Neural progenitor cell (in vitro differentiated cells): ENCODE results near the gene MYO3A. TPM values are rescaled to one million over a fixed set of nuclear protein-coding genes. Genes with fewer than 3 reads are reported as not detected.

Source experiments
- DNase-seq: peaks from one replicate; pipeline ENCODE4 v3.0.0-alpha.2; 2016; ENCODE audit warnings: low spot score
- H2AFZ ChIP-seq: fragments of 200-600 bp; sonication (generic); replicated peaks from 2 replicates; pipeline ENCODE4 v1.6.1; 2016; ENCODE audit warnings: antibody characterized with exemption
- H3F3A ChIP-seq: fragments of 200-600 bp; sonication (generic); 2 replicates; pipeline ENCODE4 v1.6.1; 2016; ENCODE audit warnings: antibody characterized with exemption, low read depth
- H3K27ac ChIP-seq: fragments of 200-600 bp; sonication (generic); 2 replicates; pipeline ENCODE4 v1.5.1; 2016; ENCODE audit warnings: mild to moderate bottlenecking
- H3K27me3 ChIP-seq: fragments of 200-600 bp; sonication (generic); 2 replicates; pipeline ENCODE4 v1.6.1; 2016; ENCODE audit warnings: mild to moderate bottlenecking, moderate library complexity
- H3K36me3 ChIP-seq: fragments of 200-600 bp; sonication (generic); 2 replicates; pipeline ENCODE4 v1.5.1; 2016
- H3K4me1 ChIP-seq: fragments of 200-600 bp; sonication (generic); 2 replicates; pipeline ENCODE4 v1.6.1; 2016; ENCODE audit warnings: mixed run types
- H3K4me2 ChIP-seq: fragments of 200-600 bp; sonication (generic); 2 replicates; pipeline ENCODE4 v1.6.1; 2016
- H3K4me3 ChIP-seq: fragments of 200-600 bp; sonication (generic); 2 replicates; pipeline ENCODE4 v1.5.1; 2016
- H3K79me2 ChIP-seq: fragments of 200-600 bp; sonication (generic); 2 replicates; pipeline ENCODE4 v1.6.1; 2016; ENCODE audit warnings: low read depth
- H3K9ac ChIP-seq: fragments of 200-600 bp; sonication (generic); 2 replicates; pipeline ENCODE4 v1.6.1; 2016
- H3K9me3 ChIP-seq: fragments of 200-600 bp; sonication (generic); 2 replicates; pipeline ENCODE4 v1.5.1; 2016; ENCODE audit warnings: low read depth
- H4K20me1 ChIP-seq: fragments of 200-600 bp; sonication (generic); 2 replicates; pipeline ENCODE4 v1.6.1; 2016; ENCODE audit warnings: low read depth
- H3K27ac Mint-ChIP-seq: 3 replicates; pipeline ENCODE4 v1.8.0; 2021; ENCODE audit warnings: mixed read lengths
- H3K27me3 Mint-ChIP-seq: 2 replicates; pipeline ENCODE4 v1.8.0; 2022; ENCODE audit warnings: low read depth, mild to moderate bottlenecking, inconsistent platforms, moderate library complexity, mixed read lengths; ENCODE audit not compliant: insufficient read depth
- H3K36me3 Mint-ChIP-seq: 3 replicates; pipeline ENCODE4 v1.8.0; 2021; ENCODE audit warnings: mixed read lengths
- H3K4me1 Mint-ChIP-seq: 3 replicates; pipeline ENCODE4 v1.8.0; 2021; ENCODE audit warnings: mixed read lengths
- H3K4me3 Mint-ChIP-seq: 3 replicates; pipeline ENCODE4 v1.8.0; 2021; ENCODE audit warnings: mild to moderate bottlenecking, moderate library complexity, mixed read lengths
- H3K9me3 Mint-ChIP-seq: 3 replicates; pipeline ENCODE4 v1.8.0; 2020; ENCODE audit warnings: mixed read lengths
- CTCF ChIP-seq: fragments of 200-600 bp; sonication (generic); IDR thresholded peaks from 2 replicates; pipeline ENCODE4 v1.5.1; 2017; ENCODE audit warnings: antibody characterized with exemption, mild to moderate bottlenecking
- EZH2 ChIP-seq: fragments of 200-600 bp; sonication (generic); IDR thresholded peaks from 2 replicates; pipeline ENCODE4 v1.6.1; 2017; ENCODE audit warnings: antibody characterized with exemption, mild to moderate bottlenecking, moderate library complexity
- EZH2phosphoT487 ChIP-seq: fragments of 200-600 bp; sonication (generic); IDR thresholded peaks from 2 replicates; pipeline ENCODE4 v1.6.1; 2017; ENCODE audit warnings: antibody characterized with exemption
- total RNA-seq: library from RNA; depleted of rRNA; stranded (reverse); fragments of >200 nt; gene quantifications from 2 replicates; pipeline ENCODE4 v1.2.3, GENCODE V29; 2015; ENCODE audit warnings: low replicate concordance

The MYO3A gene
- total RNA-seq, 1 donor from 2014 or later, result 0.09 TPM

GRCh38 chr10:26198119-26198518 lies 264.1 kb downstream of the MYO3A start:
- no peaks in the 10 kb centered on the region for H3K27me3 Mint-ChIP-seq
- Histone ChIP-seq H3K79me2 (no peaks in the 10 kb centered on the region), H3K27me3 (no peaks in the 10 kb centered on the region), H3K4me2 (no peak overlapping the region), H2AFZ (no peak overlapping the region), H3K9ac (no peak overlapping the region), H3K27ac (no peak overlapping the region), H3K9me3 (no peaks in the 10 kb centered on the region), H3F3A (no peaks in the 10 kb centered on the region), H4K20me1 (no peaks in the 10 kb centered on the region), H3K4me1 (no peaks in the 10 kb centered on the region), H3K36me3 (no peaks in the 10 kb centered on the region), H3K4me3 (no peak overlapping the region)
- no peak overlapping the region for H3K27ac Mint-ChIP-seq
- TF ChIP-seq EZH2phosphoT487 (no peak), CTCF (no peak), EZH2 (no peak)
- H3K4me3 Mint-ChIP-seq, result no peak overlapping the region
- peaks cover 2% of the 10 kb centered on the region for H3K36me3 Mint-ChIP-seq
- H3K9me3 Mint-ChIP-seq, result no peaks in the 10 kb centered on the region
- no peaks in the 10 kb centered on the region for H3K4me1 Mint-ChIP-seq
- DNase-seq, result no peak

- no peak for DNase-seq
- H3K27ac ChIP-seq, result no peak overlapping the region
- H3K27me3 Mint-ChIP-seq, result no peaks in the 10 kb centered on the region
- H3F3A ChIP-seq, result no peaks in the 10 kb centered on the region
- H3K4me3 ChIP-seq, result no peak overlapping the region
- H3K4me1 Mint-ChIP-seq, result no peaks in the 10 kb centered on the region
- no peaks in the 10 kb centered on the region for H3K9me3 Mint-ChIP-seq
- no peaks in the 10 kb centered on the region for H4K20me1 ChIP-seq
- H3K4me2 ChIP-seq, result no peak overlapping the region
- no peaks in the 10 kb centered on the region for H3K27me3 ChIP-seq
- no peaks in the 10 kb centered on the region for H3K36me3 ChIP-seq
- no peak overlapping the region for H3K9ac ChIP-seq
- H2AFZ ChIP-seq, result no peak overlapping the region
- no peak for TF ChIP-seq EZH2
- no peak for TF ChIP-seq CTCF
- no peak for TF ChIP-seq EZH2phosphoT487
- no peak overlapping the region for H3K4me3 Mint-ChIP-seq
- peaks cover 2% of the 10 kb centered on the region for H3K36me3 Mint-ChIP-seq
- H3K27ac Mint-ChIP-seq, result no peak overlapping the region
- no peaks in the 10 kb centered on the region for H3K9me3 ChIP-seq
- H3K4me1 ChIP-seq, result no peaks in the 10 kb centered on the region
- no peaks in the 10 kb centered on the region for H3K79me2 ChIP-seq
Observed at GRCh38 chr10:26199841-26200240, 265.8 kb downstream of the MYO3A start.

- Mint-ChIP-seq H3K36me3 (no peaks in the 10 kb centered on the region), H3K4me3 (no peak overlapping the region), H3K27ac (no peak overlapping the region), H3K4me1 (no peaks in the 10 kb centered on the region), H3K27me3 (no peaks in the 10 kb centered on the region), H3K9me3 (no peaks in the 10 kb centered on the region)
- Histone ChIP-seq H3F3A (no peaks in the 10 kb centered on the region), H3K4me1 (no peaks in the 10 kb centered on the region), H2AFZ (no peak overlapping the region), H3K27ac (no peak overlapping the region), H3K4me3 (no peak overlapping the region), H3K4me2 (no peak overlapping the region), H4K20me1 (no peaks in the 10 kb centered on the region), H3K36me3 (no peaks in the 10 kb centered on the region), H3K79me2 (no peaks in the 10 kb centered on the region), H3K27me3 (peaks cover 34% of the 10 kb centered on the region), H3K9me3 (no peaks in the 10 kb centered on the region), H3K9ac (no peak overlapping the region)
- no peak for TF ChIP-seq EZH2
- TF ChIP-seq CTCF, result no peak
- no peak for TF ChIP-seq EZH2phosphoT487
- DNase-seq, result no peak
Observed at GRCh38 chr10:26205223-26205622, 271.2 kb downstream of the MYO3A start.
